Duodenal mucosa (tissue), 2 donors: ENCODE measurements around the gene CRTAC1.

Experiments used
- H3K27ac ChIP-seq: one replicate; pipeline ENCODE4 v1.7.0; 2013; ENCODE audit warnings: low read depth, low read length
- H3K27me3 ChIP-seq, 2 donors: one replicate each; pipeline ENCODE4 v1.7.0; 2013; ENCODE audit warnings: low read length in 2 of 2, control low read depth in 1 of 2; ENCODE audit not compliant: insufficient read depth in 2 of 2, control insufficient read depth in 1 of 2
- H3K36me3 ChIP-seq, 2 donors: one replicate each; pipeline ENCODE4 v1.7.0; 2013; ENCODE audit warnings: low read length in 2 of 2, control low read depth in 1 of 2; ENCODE audit not compliant: insufficient read depth in 2 of 2, control insufficient read depth in 1 of 2
- H3K4me1 ChIP-seq, 2 donors: one replicate each; pipeline ENCODE4 v1.7.0; 2013; ENCODE audit warnings: low read length in 2 of 2, control low read depth in 1 of 2; ENCODE audit not compliant: insufficient read depth in 2 of 2, control insufficient read depth in 1 of 2
- H3K4me3 ChIP-seq, 2 donors: one replicate each; pipeline ENCODE4 v1.7.0; 2013; ENCODE audit warnings: low read length in 2 of 2, low read depth in 1 of 2
- H3K9ac ChIP-seq, 2 donors: one replicate each; pipeline ENCODE4 v1.7.0; 2013; ENCODE audit warnings: low read length in 2 of 2, low read depth in 1 of 2
- H3K9me3 ChIP-seq, 2 donors: one replicate each; pipeline ENCODE4 v1.7.0; 2013; ENCODE audit warnings: low read length in 2 of 2, control low read depth in 1 of 2; ENCODE audit not compliant: control insufficient read depth in 1 of 2

The CRTAC1 gene

GRCh38 chr10:97866524-97867219 is 163.7 kb downstream of the CRTAC1 start:
- Histone ChIP-seq H3K27me3 (peaks cover 0 to 5% of the 10 kb centered on the region in 2 donors), H3K27ac (no peak overlapping the region), H3K36me3 (no peaks in the 10 kb centered on the region), H3K9ac (no peak overlapping the region), H3K4me1 (peaks cover 6 to 10% of the 10 kb centered on the region in 2 donors), H3K9me3 (no peaks in the 10 kb centered on the region), H3K4me3 (no peak overlapping the region)

- Histone ChIP-seq H3K36me3 (no peaks in the 10 kb centered on the region), H3K9me3 (no peaks in the 10 kb centered on the region), H3K9ac (no peak overlapping the region), H3K27ac (no peak overlapping the region), H3K27me3 (peaks cover 0 to 5% of the 10 kb centered on the region in 2 donors), H3K4me3 (no peak overlapping the region), H3K4me1 (peaks cover 6 to 10% of the 10 kb centered on the region in 2 donors)
Observed at GRCh38 chr10:97865488-97865887, 164.9 kb downstream of the CRTAC1 start.

GRCh38 chr10:97863808-97864207 is 166.6 kb downstream of the CRTAC1 start:
- no peak overlapping the region for H3K27ac ChIP-seq
- no peaks in the 10 kb centered on the region for H3K36me3 ChIP-seq
- no peaks in the 10 kb centered on the region for H3K9me3 ChIP-seq
- H3K9ac ChIP-seq = no peak overlapping the region
- H3K4me3 ChIP-seq = no peak overlapping the region
- no peaks in the 10 kb centered on the region for H3K27me3 ChIP-seq
- H3K4me1 ChIP-seq = peaks cover under 1 to 5% of the 10 kb centered on the region in 2 donors

GRCh38 chr10:97861924-97862323 is 168.5 kb downstream of the CRTAC1 start:
- no peak overlapping the region for H3K27ac ChIP-seq
- no peaks in the 10 kb centered on the region for H3K27me3 ChIP-seq
- no peaks in the 10 kb centered on the region for H3K36me3 ChIP-seq
- H3K9ac ChIP-seq = no peak overlapping the region
- no peak overlapping the region for H3K4me3 ChIP-seq
- H3K4me1 ChIP-seq = peaks cover 13% of the 10 kb centered on the region in 2 donors
- no peaks in the 10 kb centered on the region for H3K9me3 ChIP-seq

GRCh38 chr10:97861097-97861750 is 169.2 kb downstream of the CRTAC1 start:
- no peak overlapping the region for H3K4me3 ChIP-seq
- peaks cover 13% of the 10 kb centered on the region in 2 donors for H3K4me1 ChIP-seq
- no peak overlapping the region for H3K27ac ChIP-seq
- no peaks in the 10 kb centered on the region for H3K36me3 ChIP-seq
- no peak overlapping the region for H3K9ac ChIP-seq
- no peaks in the 10 kb centered on the region for H3K9me3 ChIP-seq
- no peaks in the 10 kb centered on the region for H3K27me3 ChIP-seq

- no peaks in the 10 kb centered on the region for H3K27me3 ChIP-seq
- H3K9me3 ChIP-seq = no peaks in the 10 kb centered on the region
- no peak overlapping the region for H3K4me3 ChIP-seq
- H3K4me1 ChIP-seq = peaks cover 22 to 32% of the 10 kb centered on the region in 2 donors
- H3K27ac ChIP-seq = no peak overlapping the region
- H3K36me3 ChIP-seq = no peaks in the 10 kb centered on the region
- no peak overlapping the region for H3K9ac ChIP-seq
Observed at GRCh38 chr10:97858001-97858439, 172.4 kb downstream of the CRTAC1 start.

- Histone ChIP-seq H3K27me3 (peaks cover 0 to 3% of the 10 kb centered on the region in 2 donors), H3K9me3 (no peaks in the 10 kb centered on the region)
Observed at GRCh38 chr10:97854743-97855142, 175.7 kb downstream of the CRTAC1 start.

GRCh38 chr10:97852840-97853405 is 177.5 kb downstream of the CRTAC1 start:
- Histone ChIP-seq H3K9ac (no peak overlapping the region), H3K4me1 (peaks cover 20 to 32% of the 10 kb centered on the region in 2 donors), H3K27me3 (peaks cover 0 to 3% of the 10 kb centered on the region in 2 donors), H3K36me3 (no peaks in the 10 kb centered on the region), H3K4me3 (no peak overlapping the region), H3K9me3 (no peaks in the 10 kb centered on the region), H3K27ac (no peak overlapping the region)

More at GRCh38 chr10:97854743-97855142, 175.7 kb downstream of the CRTAC1 start:
- Histone ChIP-seq H3K4me1 (peaks cover 22 to 38% of the 10 kb centered on the region in 2 donors), H3K27ac (no peak overlapping the region), H3K36me3 (no peaks in the 10 kb centered on the region), H3K9ac (no peak overlapping the region), H3K4me3 (no peak overlapping the region)

- H3K27ac ChIP-seq = no peak overlapping the region
- peaks cover 0 to 3% of the 10 kb centered on the region in 2 donors for H3K27me3 ChIP-seq
- H3K4me3 ChIP-seq = no peak overlapping the region
- H3K9ac ChIP-seq = no peak overlapping the region
- no peaks in the 10 kb centered on the region for H3K36me3 ChIP-seq
- H3K9me3 ChIP-seq = no peaks in the 10 kb centered on the region
- H3K4me1 ChIP-seq = peaks cover 16 to 29% of the 10 kb centered on the region in 2 donors
Observed at GRCh38 chr10:97852277-97852676, 178.1 kb downstream of the CRTAC1 start.

- H3K27me3 ChIP-seq = peaks cover 0 to 3% of the 10 kb centered on the region in 2 donors
- no peak overlapping the region for H3K4me3 ChIP-seq
Observed at GRCh38 chr10:97851341-97852001, 178.9 kb downstream of the CRTAC1 start.

More at GRCh38 chr10:97851341-97852001, 178.9 kb downstream of the CRTAC1 start:
- Histone ChIP-seq H3K9me3 (no peaks in the 10 kb centered on the region), H3K9ac (no peak overlapping the region), H3K36me3 (no peaks in the 10 kb centered on the region), H3K27ac (no peak overlapping the region), H3K4me1 (peaks cover 16 to 29% of the 10 kb centered on the region in 2 donors)
